MV-4-11 (cell line): ENCODE data around the gene TTC28.
"Not testable (repeated sequence)": the region's sequence is repeated elsewhere in the genome, so short reads cannot be mapped to it uniquely, and the experiment has no call there.

Source experiments
- DNase-seq: peaks from one replicate; lab custom pipeline; 2025; lab: John Stamatoyannopoulos, UW

Gene TTC28

GRCh38 chr22:28102151-28102812, 577.4 kb downstream of the TTC28 start:
- DNase-seq, result no peak

- DNase-seq, result no peak
Measured at GRCh38 chr22:28097627-28098026, 582.0 kb downstream of the TTC28 start.

- no peak for DNase-seq
Measured at GRCh38 chr22:28096161-28096560, 583.5 kb downstream of the TTC28 start.

- DNase-seq, result no peak
Measured at GRCh38 chr22:28095316-28096095, 584.1 kb downstream of the TTC28 start.

- no peak for DNase-seq
Measured at GRCh38 chr22:28094771-28095170, 584.9 kb downstream of the TTC28 start.

GRCh38 chr22:28093711-28094110, 585.9 kb downstream of the TTC28 start:
- DNase-seq, result no peak

GRCh38 chr22:28091486-28091885, 588.2 kb downstream of the TTC28 start:
- no peak for DNase-seq

- not testable (repeated sequence) for DNase-seq
Measured at GRCh38 chr22:28089541-28089940, 590.1 kb downstream of the TTC28 start.

- no peak for DNase-seq
Measured at GRCh38 chr22:28077166-28077565, 602.5 kb downstream of the TTC28 start.

- DNase-seq, result peak; percentile 3
Measured at GRCh38 chr22:28075358-28075981, 604.2 kb downstream of the TTC28 start.

- no peak for DNase-seq
Measured at GRCh38 chr22:28074526-28074925, 605.1 kb downstream of the TTC28 start.

GRCh38 chr22:28072066-28072465, 607.6 kb downstream of the TTC28 start:
- no peak for DNase-seq

GRCh38 chr22:28068826-28069225, 610.8 kb downstream of the TTC28 start:
- no peak for DNase-seq

GRCh38 chr22:28064920-28065319, 614.7 kb downstream of the TTC28 start:
- DNase-seq, result no peak

GRCh38 chr22:28063656-28064055, 616.0 kb downstream of the TTC28 start:
- no peak for DNase-seq

- DNase-seq, result not testable (repeated sequence)
Measured at GRCh38 chr22:28060594-28060993, 619.0 kb downstream of the TTC28 start.

GRCh38 chr22:28058036-28058435, 621.6 kb downstream of the TTC28 start:
- DNase-seq, result no peak

- DNase-seq, result no peak
Measured at GRCh38 chr22:28054819-28055208, 624.8 kb downstream of the TTC28 start.

- DNase-seq, result no peak
Measured at GRCh38 chr22:28053896-28054818, 625.5 kb downstream of the TTC28 start.

GRCh38 chr22:28052825-28053269, 626.8 kb downstream of the TTC28 start:
- DNase-seq, result no peak

- DNase-seq, result no peak
Measured at GRCh38 chr22:28051787-28052356, 627.8 kb downstream of the TTC28 start.
